ENCODE data around the gene MRPL46.
"Not testable (repeated sequence)": the region's sequence is repeated elsewhere in the genome, so short reads cannot be mapped to it uniquely, and the experiment has no call there.

Gene MRPL46

GRCh38 chr15:88468721-88469120, 1.5 kb upstream of the MRPL46 start:
- ATAC-seq = not testable (repeated sequence)
- peaks cover 34% of the 10 kb centered on the region for H3K4me1 Mint-ChIP-seq

GRCh38 chr15:88467935-88468528, 844 bp upstream of the MRPL46 start:
- DNase-seq = peak; percentile 24
- H3K9me3 Mint-ChIP-seq = no peaks in the 10 kb centered on the region
- H3K36me3 Mint-ChIP-seq (ENCODE audit: low read depth) = peaks cover 24% of the 10 kb centered on the region
- H3K27me3 Mint-ChIP-seq = no peaks in the 10 kb centered on the region
- ATAC-seq = no peak
- peaks cover 34% of the 10 kb centered on the region for H3K4me1 Mint-ChIP-seq
- H3K27ac Mint-ChIP-seq = peak overlapping the region; percentile 100
- H3K4me3 Mint-ChIP-seq = no peak overlapping the region

More at GRCh38 chr15:88468721-88469120, 1.5 kb upstream of the MRPL46 start:
- not testable (repeated sequence) for H3K9me3 Mint-ChIP-seq, DNase-seq, H3K4me3 Mint-ChIP-seq, H3K27me3 Mint-ChIP-seq
- Mint-ChIP-seq H3K27ac (peak overlapping the region; percentile 100), H3K36me3 (ENCODE audit: low read depth) (peaks cover 22% of the 10 kb centered on the region)

- no peak overlapping the region for H3K4me3 Mint-ChIP-seq
- no peaks in the 10 kb centered on the region for H3K9me3 Mint-ChIP-seq
- H3K27ac Mint-ChIP-seq = peak overlapping the region; percentile 100
- H3K4me1 Mint-ChIP-seq = peaks cover 27% of the 10 kb centered on the region
- ATAC-seq (peak; percentile 38), DNase-seq (peak; percentile 10)
- peaks cover 26% of the 10 kb centered on the region for H3K36me3 Mint-ChIP-seq (ENCODE audit: low read depth)
- no peaks in the 10 kb centered on the region for H3K27me3 Mint-ChIP-seq
Measured at GRCh38 chr15:88465633-88466224, 1.5 kb downstream of the MRPL46 start.

- Mint-ChIP-seq H3K36me3 (ENCODE audit: low read depth) (peaks cover 34% of the 10 kb centered on the region), H3K27me3 (no peaks in the 10 kb centered on the region), H3K4me3 (no peak overlapping the region), H3K4me1 (peaks cover 27% of the 10 kb centered on the region), H3K9me3 (no peaks in the 10 kb centered on the region), H3K27ac (peak overlapping the region; percentile 40)
- ATAC-seq (no peak), DNase-seq (no peak)
Measured at GRCh38 chr15:88463870-88464532, 3.2 kb downstream of the MRPL46 start.

- ATAC-seq (no peak), DNase-seq (no peak)
- Mint-ChIP-seq H3K9me3 (no peaks in the 10 kb centered on the region), H3K4me1 (no peaks in the 10 kb centered on the region), H3K27me3 (no peaks in the 10 kb centered on the region), H3K4me3 (no peak overlapping the region), H3K27ac (no peak overlapping the region), H3K36me3 (ENCODE audit: low read depth) (peaks cover 11% of the 10 kb centered on the region)
Measured at GRCh38 chr15:88456733-88457132, 10.5 kb downstream of the MRPL46 start.

- H3K4me3 Mint-ChIP-seq = no peak overlapping the region
Measured at GRCh38 chr15:88454867-88455810, 12.0 kb downstream of the MRPL46 start.

GRCh38 chr15:88454236-88454635, 13.0 kb downstream of the MRPL46 start:
- H3K27ac Mint-ChIP-seq = peak overlapping the region; percentile 6
- no peak for DNase-seq
- ATAC-seq = no peak

More at GRCh38 chr15:88454867-88455810, 12.0 kb downstream of the MRPL46 start:
- DNase-seq = peak; percentile 37
- Mint-ChIP-seq H3K36me3 (ENCODE audit: low read depth) (peaks cover 5% of the 10 kb centered on the region), H3K4me1 (peaks cover under 1% of the 10 kb centered on the region), H3K9me3 (no peaks in the 10 kb centered on the region), H3K27ac (no peak overlapping the region), H3K27me3 (no peaks in the 10 kb centered on the region)
- ATAC-seq = peak; percentile 67

GRCh38 chr15:88453651-88454050, 13.5 kb downstream of the MRPL46 start:
- H3K27me3 Mint-ChIP-seq = peaks cover 4% of the 10 kb centered on the region
- H3K9me3 Mint-ChIP-seq = no peaks in the 10 kb centered on the region
- H3K27ac Mint-ChIP-seq = no peak overlapping the region
- peaks cover 4% of the 10 kb centered on the region for H3K4me1 Mint-ChIP-seq
- ATAC-seq (no peak), DNase-seq (no peak)
- H3K4me3 Mint-ChIP-seq = no peak overlapping the region
- H3K36me3 Mint-ChIP-seq (ENCODE audit: low read depth) = no peaks in the 10 kb centered on the region

More at GRCh38 chr15:88454236-88454635, 13.0 kb downstream of the MRPL46 start:
- Mint-ChIP-seq H3K36me3 (ENCODE audit: low read depth) (peaks cover 2% of the 10 kb centered on the region), H3K9me3 (no peaks in the 10 kb centered on the region), H3K27me3 (peaks cover 4% of the 10 kb centered on the region), H3K4me1 (peaks cover 4% of the 10 kb centered on the region), H3K4me3 (no peak overlapping the region)

GRCh38 chr15:88450125-88450798, 16.9 kb downstream of the MRPL46 start:
- DNase-seq = peak; percentile 84
- peak; percentile 75 for ATAC-seq
- H3K27me3 Mint-ChIP-seq = peaks cover 7% of the 10 kb centered on the region
- H3K9me3 Mint-ChIP-seq = no peaks in the 10 kb centered on the region
- no peak overlapping the region for H3K27ac Mint-ChIP-seq
- peaks cover 4% of the 10 kb centered on the region for H3K4me1 Mint-ChIP-seq
- no peak overlapping the region for H3K4me3 Mint-ChIP-seq
- H3K36me3 Mint-ChIP-seq (ENCODE audit: low read depth) = no peaks in the 10 kb centered on the region

GRCh38 chr15:88449581-88449980, 17.6 kb downstream of the MRPL46 start:
- Mint-ChIP-seq H3K36me3 (ENCODE audit: low read depth) (no peaks in the 10 kb centered on the region), H3K4me3 (no peak overlapping the region), H3K4me1 (peaks cover 4% of the 10 kb centered on the region), H3K27me3 (peaks cover 9% of the 10 kb centered on the region), H3K27ac (no peak overlapping the region), H3K9me3 (no peaks in the 10 kb centered on the region)
- ATAC-seq = no peak
- DNase-seq = no peak

GRCh38 chr15:88448991-88449461, 18.2 kb downstream of the MRPL46 start:
- no peaks in the 10 kb centered on the region for H3K36me3 Mint-ChIP-seq (ENCODE audit: low read depth)
- peaks cover 12% of the 10 kb centered on the region for H3K27me3 Mint-ChIP-seq
- DNase-seq (no peak), ATAC-seq (no peak)
- H3K4me1 Mint-ChIP-seq = peaks cover 4% of the 10 kb centered on the region
- no peak overlapping the region for H3K27ac Mint-ChIP-seq
- H3K9me3 Mint-ChIP-seq = peaks cover 4% of the 10 kb centered on the region
- no peak overlapping the region for H3K4me3 Mint-ChIP-seq

GRCh38 chr15:88447741-88448140, 19.4 kb downstream of the MRPL46 start:
- ATAC-seq (no peak), DNase-seq (no peak)
- peaks cover 4% of the 10 kb centered on the region for H3K4me1 Mint-ChIP-seq
- no peak overlapping the region for H3K27ac Mint-ChIP-seq
- no peak overlapping the region for H3K4me3 Mint-ChIP-seq
- peaks cover 15% of the 10 kb centered on the region for H3K27me3 Mint-ChIP-seq
- H3K36me3 Mint-ChIP-seq (ENCODE audit: low read depth) = no peaks in the 10 kb centered on the region
- peaks cover 17% of the 10 kb centered on the region for H3K9me3 Mint-ChIP-seq

GRCh38 chr15:88447206-88447605, 20.0 kb downstream of the MRPL46 start:
- Mint-ChIP-seq H3K4me1 (peaks cover 4% of the 10 kb centered on the region), H3K27ac (no peak overlapping the region), H3K4me3 (no peak overlapping the region), H3K9me3 (peaks cover 18% of the 10 kb centered on the region), H3K36me3 (ENCODE audit: low read depth) (no peaks in the 10 kb centered on the region), H3K27me3 (peaks cover 18% of the 10 kb centered on the region)
- ATAC-seq = no peak
- no peak for DNase-seq

Measured in activated naive CD8-positive, alpha-beta T cell treated with anti-CD3 and anti-CD28 coated beads, Interleukin-2, amount 50 U/mL, for 24 hours (primary cell).